Nephron progenitor cell (in vitro differentiated cells): Measurements from ENCODE around the gene B3GNT3.

ENCODE experiments used
- DNase-seq: peaks from one replicate; pipeline ENCODE4 v3.0.0; 2021
- H3K27ac Mint-ChIP-seq: 2 replicates; pipeline ENCODE4 v1.8.0; 2021; ENCODE audit warnings: mild to moderate bottlenecking, moderate library complexity, mixed read lengths
- H3K27me3 Mint-ChIP-seq: 2 replicates; pipeline ENCODE4 v1.8.0; 2021; ENCODE audit warnings: mild to moderate bottlenecking, low read depth, mixed read lengths; ENCODE audit not compliant: poor library complexity
- H3K36me3 Mint-ChIP-seq: 2 replicates; pipeline ENCODE4 v1.8.0; 2021; ENCODE audit warnings: low read depth, mixed read lengths
- H3K4me1 Mint-ChIP-seq: 2 replicates; pipeline ENCODE4 v1.8.0; 2021; ENCODE audit warnings: mixed read lengths
- H3K4me3 Mint-ChIP-seq: 2 replicates; pipeline ENCODE4 v1.8.0; 2021; ENCODE audit warnings: mild to moderate bottlenecking, moderate library complexity, mixed read lengths
- H3K9me3 Mint-ChIP-seq: 2 replicates; pipeline ENCODE4 v1.8.0; 2021; ENCODE audit warnings: mild to moderate bottlenecking, moderate library complexity, mixed read lengths
- CTCF ChIP-seq: fragments of 200-600 bp; sonication (generic); IDR thresholded peaks from 2 replicates; pipeline ENCODE4 v1.5.0; 2021; ENCODE audit warnings: antibody characterized with exemption

Gene B3GNT3

DNA sequence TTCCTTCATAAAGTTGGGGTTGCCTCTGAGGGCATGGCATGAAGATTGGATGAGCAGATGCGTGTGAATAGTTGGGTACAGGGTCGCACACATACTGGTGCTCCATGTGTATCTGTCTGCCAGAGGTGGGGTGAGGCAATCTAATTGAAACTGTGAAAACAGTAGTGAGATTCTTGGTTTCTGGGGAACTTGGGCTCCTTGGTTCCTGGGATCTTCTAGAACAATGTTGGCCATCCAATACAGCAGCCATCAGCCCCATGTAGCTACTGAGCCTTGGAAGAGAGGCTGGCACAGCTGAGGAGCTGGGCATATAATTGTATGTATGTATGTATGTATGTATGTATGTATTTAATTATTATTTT, 43.0 kb upstream of the B3GNT3 start:
- Mint-ChIP-seq H3K4me3 (no peak overlapping the region), H3K4me1 (peaks cover 30% of the 10 kb centered on the region), H3K9me3 (no peaks in the 10 kb centered on the region), H3K27ac (no peak overlapping the region), H3K27me3 (peaks cover 18% of the 10 kb centered on the region), H3K36me3 (no peaks in the 10 kb centered on the region)
- no peak for DNase-seq
- no peak for TF ChIP-seq CTCF

GRCh38 chr19:17752865-17753639, 41.9 kb upstream of the B3GNT3 start:
- Mint-ChIP-seq H3K4me3 (no peak overlapping the region), H3K27ac (no peak overlapping the region), H3K4me1 (peaks cover 30% of the 10 kb centered on the region), H3K27me3 (peaks cover 17% of the 10 kb centered on the region), H3K9me3 (no peaks in the 10 kb centered on the region), H3K36me3 (no peaks in the 10 kb centered on the region)
- TF ChIP-seq CTCF: no peak
- DNase-seq: no peak

GRCh38 chr19:17753976-17754375, 41.0 kb upstream of the B3GNT3 start:
- Mint-ChIP-seq H3K4me1 (peaks cover 29% of the 10 kb centered on the region), H3K36me3 (no peaks in the 10 kb centered on the region), H3K27me3 (peaks cover 9% of the 10 kb centered on the region), H3K9me3 (no peaks in the 10 kb centered on the region), H3K27ac (no peak overlapping the region), H3K4me3 (no peak overlapping the region)
- no peak for DNase-seq
- no peak for TF ChIP-seq CTCF

DNA sequence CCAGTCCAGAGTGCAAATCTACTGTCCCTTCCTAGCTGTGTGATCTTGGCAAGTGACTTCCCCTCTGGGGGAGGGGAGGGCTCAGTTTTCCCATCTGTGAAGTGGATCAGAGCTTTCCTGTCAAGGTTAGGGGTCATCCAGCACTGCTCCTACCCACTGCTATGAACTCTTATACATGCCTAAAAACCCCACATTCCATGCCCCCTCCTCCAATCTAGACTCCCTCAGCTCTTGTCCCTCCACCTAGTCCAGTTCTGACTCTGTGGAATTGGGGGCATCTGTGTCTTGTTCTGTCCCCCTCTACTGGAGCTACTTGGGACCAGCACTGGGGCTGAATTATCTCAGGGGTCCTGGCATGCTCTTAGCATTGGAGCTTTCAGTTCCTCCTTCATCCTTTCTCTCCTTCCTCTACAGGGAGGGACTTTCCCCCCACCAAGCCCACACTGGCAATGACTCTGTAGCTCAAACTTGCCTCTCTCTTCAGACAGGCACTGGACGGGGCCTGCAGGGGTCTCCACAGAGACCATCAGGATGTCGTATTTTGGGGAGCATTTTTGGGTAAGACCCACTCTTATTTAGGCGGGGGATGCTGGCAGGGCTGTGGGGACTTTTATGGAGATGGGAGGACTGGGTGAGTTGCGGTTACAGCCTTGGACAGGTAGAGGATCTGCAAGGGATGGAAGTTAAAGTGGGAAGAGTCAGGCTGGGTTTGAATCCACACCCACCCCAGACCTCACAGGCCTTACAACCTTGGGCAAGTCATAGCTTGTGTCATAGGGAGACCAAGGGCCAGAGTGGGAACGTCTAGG, 40.1 kb upstream of the B3GNT3 start:
- no peak overlapping the region for H3K27ac Mint-ChIP-seq
- no peaks in the 10 kb centered on the region for H3K9me3 Mint-ChIP-seq
- no peak for TF ChIP-seq CTCF
- peaks cover 20% of the 10 kb centered on the region for H3K4me1 Mint-ChIP-seq
- H3K36me3 Mint-ChIP-seq: no peaks in the 10 kb centered on the region
- peak overlapping the region; percentile 48 for H3K4me3 Mint-ChIP-seq
- no peak for DNase-seq
- peaks cover under 1% of the 10 kb centered on the region for H3K27me3 Mint-ChIP-seq

DNA sequence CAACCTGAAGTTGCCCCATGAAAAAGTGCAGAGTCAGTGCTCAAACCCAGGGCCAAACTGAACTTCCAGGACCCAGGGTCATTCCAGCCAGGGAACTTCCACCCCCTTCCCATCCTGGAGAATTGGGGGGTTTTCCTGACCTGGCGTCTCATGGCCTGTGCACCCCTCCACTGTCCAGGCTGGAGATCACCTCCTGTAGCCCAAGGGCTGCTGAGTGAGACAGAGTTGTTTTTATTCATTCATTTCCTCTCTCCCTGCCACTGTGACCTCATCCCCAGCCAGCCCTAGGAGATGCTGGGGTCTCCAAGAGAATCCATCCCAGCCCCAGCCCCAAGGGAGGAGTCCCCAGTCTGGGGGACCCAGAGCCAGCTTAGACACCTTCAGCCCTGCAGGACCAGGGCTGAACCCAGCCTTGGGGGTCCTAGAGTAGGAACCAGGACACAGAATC, 39.5 kb upstream of the B3GNT3 start:
- no peaks in the 10 kb centered on the region for H3K9me3 Mint-ChIP-seq
- H3K4me3 Mint-ChIP-seq: no peak overlapping the region
- no peak for DNase-seq
- TF ChIP-seq CTCF: no peak
- H3K27me3 Mint-ChIP-seq: no peaks in the 10 kb centered on the region
- peaks cover 20% of the 10 kb centered on the region for H3K4me1 Mint-ChIP-seq
- no peak overlapping the region for H3K27ac Mint-ChIP-seq
- H3K36me3 Mint-ChIP-seq: no peaks in the 10 kb centered on the region
